ENCODE data around the gene PACRG.
A peak's percentile ranks its signal among the peaks of the same experiment; 100 is the strongest.

PACRG gene

GRCh38 chr6:162899148-162899547 lies 171.4 kb downstream of the PACRG start:
- H3K4me1 ChIP-seq, result no peaks in the 10 kb centered on the region
- H3K27me3 ChIP-seq, result no peaks in the 10 kb centered on the region
- H3K4me3 ChIP-seq, result no peak overlapping the region
- TF ChIP-seq, protein P1, sequence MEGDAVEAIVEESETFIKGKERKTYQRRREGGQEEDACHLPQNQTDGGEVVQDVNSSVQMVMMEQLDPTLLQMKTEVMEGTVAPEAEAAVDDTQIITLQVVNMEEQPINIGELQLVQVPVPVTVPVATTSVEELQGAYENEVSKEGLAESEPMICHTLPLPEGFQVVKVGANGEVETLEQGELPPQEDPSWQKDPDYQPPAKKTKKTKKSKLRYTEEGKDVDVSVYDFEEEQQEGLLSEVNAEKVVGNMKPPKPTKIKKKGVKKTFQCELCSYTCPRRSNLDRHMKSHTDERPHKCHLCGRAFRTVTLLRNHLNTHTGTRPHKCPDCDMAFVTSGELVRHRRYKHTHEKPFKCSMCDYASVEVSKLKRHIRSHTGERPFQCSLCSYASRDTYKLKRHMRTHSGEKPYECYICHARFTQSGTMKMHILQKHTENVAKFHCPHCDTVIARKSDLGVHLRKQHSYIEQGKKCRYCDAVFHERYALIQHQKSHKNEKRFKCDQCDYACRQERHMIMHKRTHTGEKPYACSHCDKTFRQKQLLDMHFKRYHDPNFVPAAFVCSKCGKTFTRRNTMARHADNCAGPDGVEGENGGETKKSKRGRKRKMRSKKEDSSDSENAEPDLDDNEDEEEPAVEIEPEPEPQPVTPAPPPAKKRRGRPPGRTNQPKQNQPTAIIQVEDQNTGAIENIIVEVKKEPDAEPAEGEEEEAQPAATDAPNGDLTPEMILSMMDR (IDR thresholded peaks at IDR 0.05), result no peak
- intact Hi-C loops (cut with DNase I; ENCODE audit: low total_unique reads), result no loop called here
- no peaks in the 10 kb centered on the region for H3K9me3 ChIP-seq
- no peak overlapping the region for H3K27ac ChIP-seq
- H3K36me3 ChIP-seq, result no peaks in the 10 kb centered on the region
- DNase-seq, result no peak

DNA sequence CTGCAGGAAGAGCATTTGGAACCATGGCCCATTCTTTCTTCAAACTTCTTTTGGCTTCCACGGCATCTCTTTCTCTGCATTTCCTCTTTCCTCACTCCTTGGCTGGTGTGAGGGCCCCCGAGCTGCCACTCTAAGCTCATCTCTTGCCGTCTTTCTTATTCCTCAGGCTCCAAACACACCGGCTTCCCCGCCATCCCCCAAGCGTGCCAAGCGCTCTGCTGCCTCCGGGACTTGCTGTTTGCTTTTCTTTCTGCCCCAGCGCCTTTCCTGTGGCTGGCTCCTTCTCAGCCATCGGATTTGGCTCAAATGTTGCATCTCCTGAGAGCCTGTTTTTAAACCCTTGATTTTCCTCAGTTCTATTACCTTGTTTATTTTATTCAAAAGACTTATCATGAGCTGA lies 172.7 kb downstream of the PACRG start:
- DNase-seq, result no peak
- Histone ChIP-seq H3K4me1 (no peaks in the 10 kb centered on the region), H3K4me3 (no peak overlapping the region), H3K27me3 (no peaks in the 10 kb centered on the region), H3K36me3 (no peaks in the 10 kb centered on the region), H3K9me3 (no peaks in the 10 kb centered on the region), H3K27ac (no peak overlapping the region)
- TF ChIP-seq, protein P1 (IDR thresholded peaks at IDR 0.05), result no peak
- intact Hi-C loops (cut with DNase I; ENCODE audit: low total_unique reads), result no loop called here

- Histone ChIP-seq H3K36me3 (no peaks in the 10 kb centered on the region), H3K4me1 (no peaks in the 10 kb centered on the region), H3K4me3 (no peak overlapping the region), H3K9me3 (no peaks in the 10 kb centered on the region), H3K27ac (no peak overlapping the region), H3K27me3 (no peaks in the 10 kb centered on the region)
- TF ChIP-seq, protein P1 (IDR thresholded peaks at IDR 0.05), result no peak
- no peak for DNase-seq
- intact Hi-C loops (cut with DNase I; ENCODE audit: low total_unique reads), result no loop called here
Observed at GRCh38 chr6:162904069-162904663, 176.4 kb downstream of the PACRG start.

GRCh38 chr6:162906479-162906878 lies 178.7 kb downstream of the PACRG start:
- Histone ChIP-seq H3K9me3 (no peaks in the 10 kb centered on the region), H3K4me3 (no peak overlapping the region), H3K27me3 (no peaks in the 10 kb centered on the region), H3K36me3 (no peaks in the 10 kb centered on the region), H3K4me1 (no peaks in the 10 kb centered on the region), H3K27ac (no peak overlapping the region)
- intact Hi-C loops (cut with DNase I; ENCODE audit: low total_unique reads), result no loop called here
- no peak for DNase-seq
- TF ChIP-seq, protein P1 (IDR thresholded peaks at IDR 0.05), result no peak

DNA sequence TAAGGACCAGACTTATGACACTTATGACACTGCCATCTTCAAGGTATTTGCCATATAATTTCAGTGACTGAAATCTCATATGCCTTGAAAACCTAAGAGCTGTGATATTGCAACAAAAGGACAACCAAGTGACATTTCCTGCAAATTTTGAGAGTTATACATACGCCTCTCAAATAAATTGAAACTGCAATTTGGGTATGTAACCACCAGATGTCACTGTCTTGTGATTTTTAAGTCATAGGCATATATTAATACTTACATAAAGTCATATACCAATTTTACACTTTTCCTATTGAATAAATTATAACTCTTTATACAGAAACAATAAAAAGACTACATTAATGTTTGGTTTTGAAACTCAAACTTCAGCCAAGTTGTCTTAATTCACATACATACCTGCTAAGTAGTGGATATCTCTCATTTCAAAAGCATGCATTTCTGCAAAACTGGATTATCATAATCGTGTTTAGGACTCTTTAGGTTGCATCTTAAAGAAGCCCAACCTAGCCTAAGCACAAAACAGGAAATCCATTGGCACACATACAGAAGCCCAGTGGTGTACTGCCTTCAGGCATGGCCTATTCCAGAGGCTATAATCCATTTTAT lies 180.2 kb downstream of the PACRG start:
- DNase-seq, result no peak
- Histone ChIP-seq H3K4me3 (no peak overlapping the region), H3K27ac (no peak overlapping the region), H3K9me3 (no peaks in the 10 kb centered on the region), H3K4me1 (no peaks in the 10 kb centered on the region), H3K36me3 (no peaks in the 10 kb centered on the region), H3K27me3 (no peaks in the 10 kb centered on the region)
- TF ChIP-seq, protein P1 (IDR thresholded peaks at IDR 0.05), result peak in 1 of 2 experiments; percentile 10
- intact Hi-C loops (cut with DNase I; ENCODE audit: low total_unique reads), result no loop called here
